IPS DF 6.9 (cell line): ENCODE data around the gene DYNC1I1.

Source experiments
- DNase-seq: peaks from one replicate; pipeline ENCODE4 v3.0.0-alpha.2; 2013; ENCODE audit warnings: low read depth, low spot score
- H3K27ac ChIP-seq: one replicate; pipeline ENCODE4 v1.5.1; 2013; ENCODE audit warnings: low read length, control low read depth
- H3K27me3 ChIP-seq: 2 replicates; pipeline ENCODE4 v1.6.1; 2013; ENCODE audit warnings: mild to moderate bottlenecking, low read length; ENCODE audit not compliant: control insufficient read depth, insufficient read depth
- H3K36me3 ChIP-seq: 2 replicates; pipeline ENCODE4 v1.6.1; 2013; ENCODE audit warnings: low read length; ENCODE audit not compliant: control insufficient read depth, insufficient read depth
- H3K4me1 ChIP-seq: 2 replicates; pipeline ENCODE4 v1.6.1; 2013; ENCODE audit warnings: low read length; ENCODE audit not compliant: control insufficient read depth, insufficient read depth
- H3K4me3 ChIP-seq: 2 replicates; pipeline ENCODE4 v1.5.1; 2013; ENCODE audit warnings: mild to moderate bottlenecking, low read length
- H3K9me3 ChIP-seq: 2 replicates; pipeline ENCODE4 v1.6.1; 2013; ENCODE audit warnings: low read length, inconsistent platforms; ENCODE audit not compliant: control insufficient read depth, insufficient read depth
- WGBS: extraction: QIAGEN DNeasy Blood & Tissue Kit; methylation state at CpG from one replicate; pipeline ENCODE4 v1.1.7; 2013; ENCODE audit warnings: mixed read lengths, missing lambda C conversion rate; ENCODE audit not compliant: insufficient read length, insufficient coverage; 5-methylcytosine and 5-hydroxymethylcytosine counted together

DYNC1I1 gene

GRCh38 chr7:96143495-96144259 lies 371.3 kb downstream of the DYNC1I1 start:
- peaks cover 35% of the 10 kb centered on the region for H3K27me3 ChIP-seq
- WGBS = no CpG with 5 or more reads among the region's 1 CpG

GRCh38 chr7:96144260-96144526 lies 371.8 kb downstream of the DYNC1I1 start:
- DNase-seq = no peak
- Histone ChIP-seq H3K4me3 (no peak overlapping the region), H3K27me3 (peaks cover 38% of the 10 kb centered on the region), H3K4me1 (peaks cover 1% of the 10 kb centered on the region; the same call in 1 of the 2 replicates), H3K36me3 (no peaks in the 10 kb centered on the region), H3K27ac (no peak overlapping the region), H3K9me3 (no peaks in the 10 kb centered on the region)
- no CpG with 5 or more reads among the region's 1 CpG for WGBS

More at GRCh38 chr7:96143495-96144259, 371.3 kb downstream of the DYNC1I1 start:
- Histone ChIP-seq H3K4me3 (no peak overlapping the region), H3K4me1 (peaks cover 1% of the 10 kb centered on the region; the same call in 1 of the 2 replicates), H3K27ac (no peak overlapping the region), H3K9me3 (no peaks in the 10 kb centered on the region), H3K36me3 (no peaks in the 10 kb centered on the region)
- DNase-seq = peak; percentile 73
